GM12872 (cell line): Measurements from ENCODE around the gene PDLIM3.

Source experiments
- TF ChIP-seq, protein P1 (sequence below): IDR thresholded peaks from 3 replicates; pipeline ENCODE4 v1.5.1; 2011; ENCODE audit warnings: low read depth, mild to moderate bottlenecking, low read length, moderate library complexity; ENCODE audit not compliant: insufficient read depth

The PDLIM3 gene

GRCh38 chr4:185564349-185564748 lies 29.0 kb upstream of the PDLIM3 start:
- TF ChIP-seq, protein P1, sequence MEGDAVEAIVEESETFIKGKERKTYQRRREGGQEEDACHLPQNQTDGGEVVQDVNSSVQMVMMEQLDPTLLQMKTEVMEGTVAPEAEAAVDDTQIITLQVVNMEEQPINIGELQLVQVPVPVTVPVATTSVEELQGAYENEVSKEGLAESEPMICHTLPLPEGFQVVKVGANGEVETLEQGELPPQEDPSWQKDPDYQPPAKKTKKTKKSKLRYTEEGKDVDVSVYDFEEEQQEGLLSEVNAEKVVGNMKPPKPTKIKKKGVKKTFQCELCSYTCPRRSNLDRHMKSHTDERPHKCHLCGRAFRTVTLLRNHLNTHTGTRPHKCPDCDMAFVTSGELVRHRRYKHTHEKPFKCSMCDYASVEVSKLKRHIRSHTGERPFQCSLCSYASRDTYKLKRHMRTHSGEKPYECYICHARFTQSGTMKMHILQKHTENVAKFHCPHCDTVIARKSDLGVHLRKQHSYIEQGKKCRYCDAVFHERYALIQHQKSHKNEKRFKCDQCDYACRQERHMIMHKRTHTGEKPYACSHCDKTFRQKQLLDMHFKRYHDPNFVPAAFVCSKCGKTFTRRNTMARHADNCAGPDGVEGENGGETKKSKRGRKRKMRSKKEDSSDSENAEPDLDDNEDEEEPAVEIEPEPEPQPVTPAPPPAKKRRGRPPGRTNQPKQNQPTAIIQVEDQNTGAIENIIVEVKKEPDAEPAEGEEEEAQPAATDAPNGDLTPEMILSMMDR, result no peak

GRCh38 chr4:185562531-185562930 lies 27.2 kb upstream of the PDLIM3 start:
- TF ChIP-seq, protein P1, result no peak

GRCh38 chr4:185560316-185560715 lies 25.0 kb upstream of the PDLIM3 start:
- TF ChIP-seq, protein P1, result no peak

DNA sequence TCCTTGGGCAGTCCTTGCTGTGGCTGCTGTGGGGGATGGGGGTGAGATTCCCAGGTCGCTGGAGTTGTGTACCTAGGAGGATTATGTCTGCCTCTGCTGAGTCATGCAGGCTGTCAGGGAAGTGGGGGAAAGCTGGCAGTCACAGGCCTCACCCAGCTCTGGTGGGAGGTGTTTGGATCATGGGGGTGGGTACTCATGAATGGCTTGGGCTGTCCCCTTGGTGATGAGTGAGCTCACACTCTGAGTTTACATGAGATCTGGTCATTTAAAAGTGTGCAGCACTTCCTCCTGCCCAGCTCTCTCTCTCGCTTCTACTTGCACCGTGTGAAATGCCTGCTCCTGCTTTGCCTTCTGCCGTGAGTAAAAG lies 24.6 kb upstream of the PDLIM3 start:
- TF ChIP-seq, protein P1, result no peak

- TF ChIP-seq, protein P1, result no peak
Observed at GRCh38 chr4:185554365-185555126, 19.2 kb upstream of the PDLIM3 start.

GRCh38 chr4:185552254-185552653 lies 16.9 kb upstream of the PDLIM3 start:
- TF ChIP-seq, protein P1, result no peak

- TF ChIP-seq, protein P1, result no peak
Observed at GRCh38 chr4:185550933-185551332, 15.6 kb upstream of the PDLIM3 start.
